ENCODE measurements around the gene CSNK1D.

Gene CSNK1D

DNA sequence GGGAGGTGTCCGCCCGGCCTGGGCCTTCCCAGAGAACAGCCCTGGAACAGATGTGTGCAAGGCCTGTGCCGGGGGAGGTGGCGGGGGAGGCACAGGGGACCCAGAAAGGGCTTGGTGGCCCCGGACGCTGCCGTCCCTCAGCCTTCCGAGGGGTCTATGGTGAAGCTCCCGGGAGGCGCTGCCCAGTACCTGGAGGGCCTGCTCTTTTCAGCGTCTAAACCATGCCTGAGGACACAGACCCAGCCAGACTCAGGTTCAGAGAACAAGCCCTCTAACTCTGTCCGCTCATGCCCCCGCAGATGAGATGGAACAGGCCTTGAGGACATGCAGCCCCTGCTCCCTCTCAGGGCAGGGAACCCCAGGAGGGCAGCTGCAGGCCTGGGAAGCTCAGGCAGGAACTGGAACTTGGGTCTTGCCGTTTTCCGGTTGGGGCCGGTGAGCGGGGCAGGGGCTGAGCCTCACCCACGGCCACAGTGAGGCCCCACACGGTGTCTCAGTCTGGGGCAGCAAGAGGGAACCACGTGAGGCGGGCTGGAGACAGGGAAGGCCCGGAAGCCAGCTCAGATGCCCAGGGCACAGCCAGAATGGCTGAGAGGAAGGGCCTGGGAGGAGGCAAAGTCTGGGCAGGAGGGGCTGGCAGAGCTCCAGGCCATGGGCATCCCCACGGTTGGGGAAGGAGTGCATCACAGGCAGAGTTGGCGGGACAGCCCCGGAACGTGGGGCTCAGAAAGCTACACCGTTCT is 32.1 kb downstream of the CSNK1D start:
- TF ChIP-seq, protein P1, sequence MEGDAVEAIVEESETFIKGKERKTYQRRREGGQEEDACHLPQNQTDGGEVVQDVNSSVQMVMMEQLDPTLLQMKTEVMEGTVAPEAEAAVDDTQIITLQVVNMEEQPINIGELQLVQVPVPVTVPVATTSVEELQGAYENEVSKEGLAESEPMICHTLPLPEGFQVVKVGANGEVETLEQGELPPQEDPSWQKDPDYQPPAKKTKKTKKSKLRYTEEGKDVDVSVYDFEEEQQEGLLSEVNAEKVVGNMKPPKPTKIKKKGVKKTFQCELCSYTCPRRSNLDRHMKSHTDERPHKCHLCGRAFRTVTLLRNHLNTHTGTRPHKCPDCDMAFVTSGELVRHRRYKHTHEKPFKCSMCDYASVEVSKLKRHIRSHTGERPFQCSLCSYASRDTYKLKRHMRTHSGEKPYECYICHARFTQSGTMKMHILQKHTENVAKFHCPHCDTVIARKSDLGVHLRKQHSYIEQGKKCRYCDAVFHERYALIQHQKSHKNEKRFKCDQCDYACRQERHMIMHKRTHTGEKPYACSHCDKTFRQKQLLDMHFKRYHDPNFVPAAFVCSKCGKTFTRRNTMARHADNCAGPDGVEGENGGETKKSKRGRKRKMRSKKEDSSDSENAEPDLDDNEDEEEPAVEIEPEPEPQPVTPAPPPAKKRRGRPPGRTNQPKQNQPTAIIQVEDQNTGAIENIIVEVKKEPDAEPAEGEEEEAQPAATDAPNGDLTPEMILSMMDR (IDR thresholded peaks at IDR 0.05; ENCODE audit: borderline replicate concordance, insufficient read depth, low read depth, low read length): no peak
- no peak overlapping the region for H3K4me3 ChIP-seq (ENCODE audit: low read depth, low read length)

DNA sequence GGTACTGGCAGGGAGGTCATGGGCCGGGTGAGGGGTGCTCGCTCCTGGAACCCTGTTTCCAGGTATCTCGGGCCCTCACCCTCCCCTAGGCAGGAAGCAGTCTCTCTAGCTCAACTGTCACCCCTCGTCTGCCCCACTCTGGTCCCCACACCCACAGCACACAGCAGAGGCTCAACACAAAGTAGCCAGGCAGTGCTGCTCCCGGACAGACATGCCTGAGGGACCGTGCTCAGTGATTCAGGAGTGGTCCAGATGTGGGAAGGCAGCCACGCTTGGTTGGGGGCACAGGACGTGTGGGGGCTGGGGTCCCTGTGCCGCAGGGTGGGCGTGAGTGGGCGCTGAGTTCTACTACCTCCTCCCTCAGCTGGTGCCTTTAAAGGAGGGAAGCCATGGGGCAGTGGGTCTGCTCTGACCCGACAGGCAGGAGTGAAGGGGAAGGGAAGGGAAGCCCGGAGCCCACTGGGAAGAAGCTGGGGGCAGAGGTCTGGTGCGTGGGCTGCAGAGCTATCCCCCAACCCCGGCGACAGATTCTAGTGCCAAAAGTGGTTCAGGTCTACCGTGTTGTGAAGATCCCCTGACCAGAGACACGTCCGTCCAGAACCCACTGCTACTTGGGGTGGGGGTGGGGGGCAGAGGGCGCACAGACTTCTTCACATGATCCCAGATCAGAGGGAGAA is 32.9 kb downstream of the CSNK1D start:
- TF ChIP-seq, protein P1 (IDR thresholded peaks at IDR 0.05; ENCODE audit: borderline replicate concordance, insufficient read depth, low read depth, low read length): no peak
- no peak overlapping the region for H3K4me3 ChIP-seq (ENCODE audit: low read depth, low read length)

DNA sequence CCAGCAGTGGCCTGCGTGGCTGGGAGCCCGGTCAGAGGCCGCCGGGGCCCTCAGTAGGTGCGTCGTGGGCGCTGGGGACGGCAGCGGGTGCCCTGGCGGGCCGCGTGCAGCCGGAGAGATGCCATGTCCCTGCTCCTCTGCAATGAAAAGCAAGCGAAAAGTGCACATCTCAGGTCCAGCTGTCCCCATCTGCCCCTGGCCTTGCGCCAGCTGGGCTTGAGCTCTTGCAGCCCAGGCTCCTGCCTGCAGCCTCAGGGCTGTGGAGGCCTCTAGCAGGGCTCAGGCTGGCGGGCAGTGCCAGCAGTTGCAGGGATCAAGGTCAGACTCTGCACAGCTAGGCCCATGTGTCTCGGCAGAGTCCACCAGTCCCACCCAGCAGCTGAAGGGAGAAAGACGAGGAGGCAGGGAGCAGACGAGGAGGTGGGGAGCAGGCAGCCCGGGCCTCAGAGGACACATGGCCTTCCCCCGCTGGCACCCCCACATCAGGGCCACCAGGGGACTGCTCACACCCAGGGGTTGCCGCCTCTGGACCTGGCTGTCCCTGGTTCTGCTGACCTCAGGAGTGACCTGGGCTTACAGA is 33.5 kb downstream of the CSNK1D start:
- H3K4me3 ChIP-seq (ENCODE audit: low read depth, low read length): no peak overlapping the region
- TF ChIP-seq, protein P1 (IDR thresholded peaks at IDR 0.05; ENCODE audit: borderline replicate concordance, insufficient read depth, low read depth, low read length): no peak

DNA sequence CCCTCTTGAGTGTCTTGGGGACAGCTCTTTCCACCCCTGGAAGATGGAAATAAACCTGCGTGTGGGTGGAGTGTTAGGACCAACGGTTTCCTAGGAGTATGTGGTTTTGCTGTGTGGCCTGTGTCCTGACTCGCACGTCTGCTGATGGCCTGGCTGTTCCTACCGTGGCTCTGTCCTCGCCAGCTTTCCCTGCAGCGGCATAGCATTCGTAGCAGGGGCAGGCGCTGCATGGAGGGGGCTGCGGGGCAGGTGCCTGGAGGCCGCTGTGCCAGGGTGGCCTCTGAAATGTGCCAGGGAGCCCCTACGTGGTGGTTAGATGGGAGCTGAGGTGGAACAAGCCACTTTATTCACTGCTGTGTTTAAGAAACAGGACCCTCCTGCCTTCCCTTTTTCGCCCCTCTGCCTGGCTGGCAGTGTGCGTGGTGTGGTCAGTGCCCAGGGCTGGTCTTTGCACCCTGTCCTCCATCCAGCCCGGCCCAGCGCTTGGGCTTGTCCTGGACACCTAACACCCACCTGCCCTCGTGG is 34.0 kb downstream of the CSNK1D start:
- H3K4me3 ChIP-seq (ENCODE audit: low read depth, low read length): no peak overlapping the region
- TF ChIP-seq, protein P1 (IDR thresholded peaks at IDR 0.05; ENCODE audit: borderline replicate concordance, insufficient read depth, low read depth, low read length): no peak

DNA sequence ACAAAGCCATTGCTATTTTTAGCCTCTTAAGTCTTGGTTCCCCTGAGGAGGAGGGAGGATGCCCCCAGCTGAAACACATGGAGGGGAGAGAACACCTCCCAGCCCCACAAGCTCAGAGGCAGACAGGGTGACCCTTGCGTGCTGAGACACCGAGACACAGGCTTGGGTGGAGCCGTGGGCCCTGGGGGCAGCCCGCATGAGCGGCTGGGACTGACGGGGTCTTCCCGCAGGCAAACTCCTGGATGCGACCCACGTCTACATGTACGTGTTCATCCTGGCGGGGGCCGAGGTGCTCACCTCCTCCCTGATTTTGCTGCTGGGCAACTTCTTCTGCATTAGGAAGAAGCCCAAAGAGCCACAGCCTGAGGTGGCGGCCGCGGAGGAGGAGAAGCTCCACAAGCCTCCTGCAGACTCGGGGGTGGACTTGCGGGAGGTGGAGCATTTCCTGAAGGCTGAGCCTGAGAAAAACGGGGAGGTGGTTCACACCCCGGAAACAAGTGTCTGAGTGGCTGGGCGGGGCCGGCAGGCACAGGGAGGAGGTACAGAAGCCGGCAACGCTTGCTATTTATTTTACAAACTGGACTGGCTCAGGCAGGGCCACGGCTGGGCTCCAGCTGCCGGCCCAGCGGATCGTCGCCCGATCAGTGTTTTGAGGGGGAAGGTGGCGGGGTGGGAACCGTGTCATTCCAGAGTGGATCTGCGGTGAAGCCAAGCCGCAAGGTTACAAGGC is 34.9 kb downstream of the CSNK1D start:
- no peak overlapping the region for H3K4me3 ChIP-seq (ENCODE audit: low read depth, low read length)
- TF ChIP-seq, protein P1 (IDR thresholded peaks at IDR 0.05; ENCODE audit: borderline replicate concordance, insufficient read depth, low read depth, low read length): no peak

DNA sequence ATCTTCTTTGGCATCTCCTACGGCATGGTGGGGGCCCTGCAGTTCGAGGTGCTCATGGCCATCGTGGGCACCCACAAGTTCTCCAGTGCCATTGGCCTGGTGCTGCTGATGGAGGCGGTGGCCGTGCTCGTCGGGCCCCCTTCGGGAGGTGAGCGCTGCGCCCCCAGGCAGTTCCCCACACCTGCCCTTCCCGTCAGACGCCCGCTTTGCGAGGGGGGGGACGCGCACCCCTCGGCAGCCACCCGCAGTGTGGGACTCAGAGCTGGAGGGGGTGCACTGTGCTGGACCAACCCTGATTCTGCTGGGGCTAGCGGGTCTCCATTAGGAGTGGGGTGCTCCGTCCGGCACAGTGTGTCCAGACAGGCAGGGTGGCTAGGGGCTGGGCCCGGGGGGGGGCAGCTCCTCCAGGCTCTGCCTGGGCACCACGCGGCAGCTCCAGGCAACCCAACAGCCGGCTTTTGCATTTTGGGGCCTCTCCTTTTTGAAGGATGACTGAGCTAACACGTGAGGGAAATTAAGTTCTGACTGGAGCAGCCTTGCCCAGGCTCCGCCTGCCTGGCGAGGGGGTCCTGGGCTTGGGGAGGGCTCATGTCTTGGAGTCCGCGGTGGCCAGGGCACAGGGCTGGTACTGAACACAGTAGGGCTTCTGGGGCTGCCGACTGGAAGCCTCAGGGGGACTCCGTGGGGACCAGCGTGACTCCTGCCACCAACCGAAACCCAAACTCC is 35.6 kb downstream of the CSNK1D start:
- TF ChIP-seq, protein P1 (IDR thresholded peaks at IDR 0.05; ENCODE audit: borderline replicate concordance, insufficient read depth, low read depth, low read length): no peak

More for the DNA sequence above, 35.6 kb downstream of the CSNK1D start:
- H3K4me3 ChIP-seq (ENCODE audit: low read depth, low read length): no peak overlapping the region
